H1 (cell line): ENCODE results near the gene ACACA.

Experiments used
- CEBPB ChIP-seq: IDR thresholded peaks from 2 replicates; pipeline ENCODE4 v1.6.1; 2012; ENCODE audit warnings: low read depth, low read length
- CREB1 ChIP-seq: IDR thresholded peaks from 2 replicates; pipeline ENCODE4 v1.6.1; 2012; ENCODE audit warnings: inconsistent platforms
- EZH2 ChIP-seq: fragments of 200-600 bp; sonication (generic); IDR thresholded peaks from 2 replicates; pipeline ENCODE4 v1.7.1; 2012; ENCODE audit warnings: low read depth, mild to moderate bottlenecking, moderate library complexity, low read length, inconsistent platforms; ENCODE audit not compliant: severe bottlenecking
- POLR2AphosphoS5 ChIP-seq: IDR thresholded peaks from 2 replicates; pipeline ENCODE4 v1.6.1; 2011; ENCODE audit warnings: low read depth, low read length
- POU5F1 ChIP-seq: IDR thresholded peaks from 2 replicates; pipeline ENCODE4 v1.6.1; 2011; ENCODE audit warnings: low read depth, mild to moderate bottlenecking, low read length, moderate library complexity
- RFX5 ChIP-seq: IDR thresholded peaks from 2 replicates; pipeline ENCODE4 v1.6.1; 2011; ENCODE audit warnings: low read depth, low read length, improper control_type of control experiment, borderline replicate concordance
- RNF2 ChIP-seq: fragments of 200-900, 300-1000 bp; sonication (generic); IDR thresholded peaks from 2 replicates; pipeline ENCODE4 v1.7.1; 2016; ENCODE audit warnings: borderline replicate concordance, low read depth, mild to moderate bottlenecking, antibody characterized with exemption, low read length; ENCODE audit not compliant: poor library complexity, severe bottlenecking; ENCODE audit errors: missing control alignments
- YY1 ChIP-seq: IDR thresholded peaks from 2 replicates; pipeline ENCODE4 v1.6.1; 2011; ENCODE audit warnings: low read depth, mild to moderate bottlenecking, low read length
- TF ChIP-seq, protein P1 (sequence below), 3 experiments: IDR thresholded peaks; 1 replicate in 2 of 3; 2 replicates in 1 of 3; pipeline versions ENCODE4 v1.5.1 to v1.6.1; 2011; ENCODE audit warnings: low read length in 3 of 3, mild to moderate bottlenecking in 3 of 3, inconsistent platforms in 2 of 3, low read depth in 1 of 3, moderate library complexity in 1 of 3; ENCODE audit not compliant: insufficient read depth in 1 of 3; ENCODE audit errors: control extremely low read depth in 1 of 3

DNA sequence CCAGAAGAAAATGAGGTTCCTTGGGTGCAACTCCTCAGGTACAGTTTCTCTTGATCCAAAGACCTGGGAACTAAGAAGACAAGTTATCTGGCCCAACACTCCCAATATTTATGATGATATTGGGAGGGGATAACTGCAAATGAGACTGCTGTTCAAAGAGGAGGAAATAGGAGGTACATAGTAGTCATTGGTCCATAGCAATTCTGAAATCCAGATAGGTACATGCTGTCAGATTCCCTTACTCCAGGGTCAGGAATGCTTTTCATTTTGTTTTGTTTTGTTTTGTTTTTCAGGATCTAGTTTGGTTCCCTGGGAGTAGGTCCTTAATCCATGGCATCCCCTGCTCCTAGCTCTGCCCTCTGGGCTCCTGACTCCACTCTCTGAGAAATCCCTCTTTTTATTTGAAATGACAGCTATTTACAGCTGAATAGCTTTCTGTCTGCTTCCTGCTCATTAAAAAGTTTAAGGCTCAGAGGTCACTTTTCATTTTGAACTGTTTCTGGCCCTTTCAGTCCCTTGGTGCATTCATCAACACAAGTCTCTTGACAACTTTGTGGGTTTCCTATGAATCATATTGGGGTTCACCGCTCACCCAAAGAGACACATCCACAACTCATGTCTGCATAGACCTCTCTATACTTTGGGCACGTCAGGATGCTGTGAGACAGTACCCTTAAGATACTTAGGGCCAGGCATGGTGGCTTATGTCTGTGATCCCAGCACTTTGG, 141.0 kb downstream of the ACACA start:
- TF ChIP-seq EZH2 (no peak), YY1 (no peak), POLR2AphosphoS5 (no peak), CEBPB (no peak), POU5F1 (no peak), CREB1 (no peak), RNF2 (no peak), RFX5 (no peak)
- TF ChIP-seq, protein P1, sequence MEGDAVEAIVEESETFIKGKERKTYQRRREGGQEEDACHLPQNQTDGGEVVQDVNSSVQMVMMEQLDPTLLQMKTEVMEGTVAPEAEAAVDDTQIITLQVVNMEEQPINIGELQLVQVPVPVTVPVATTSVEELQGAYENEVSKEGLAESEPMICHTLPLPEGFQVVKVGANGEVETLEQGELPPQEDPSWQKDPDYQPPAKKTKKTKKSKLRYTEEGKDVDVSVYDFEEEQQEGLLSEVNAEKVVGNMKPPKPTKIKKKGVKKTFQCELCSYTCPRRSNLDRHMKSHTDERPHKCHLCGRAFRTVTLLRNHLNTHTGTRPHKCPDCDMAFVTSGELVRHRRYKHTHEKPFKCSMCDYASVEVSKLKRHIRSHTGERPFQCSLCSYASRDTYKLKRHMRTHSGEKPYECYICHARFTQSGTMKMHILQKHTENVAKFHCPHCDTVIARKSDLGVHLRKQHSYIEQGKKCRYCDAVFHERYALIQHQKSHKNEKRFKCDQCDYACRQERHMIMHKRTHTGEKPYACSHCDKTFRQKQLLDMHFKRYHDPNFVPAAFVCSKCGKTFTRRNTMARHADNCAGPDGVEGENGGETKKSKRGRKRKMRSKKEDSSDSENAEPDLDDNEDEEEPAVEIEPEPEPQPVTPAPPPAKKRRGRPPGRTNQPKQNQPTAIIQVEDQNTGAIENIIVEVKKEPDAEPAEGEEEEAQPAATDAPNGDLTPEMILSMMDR (IDR thresholded peaks at IDR 0.05; ENCODE audit: control extremely low read depth in 1 of 3, insufficient read depth in 1 of 3, low read depth in 1 of 3, low read length in 3 of 3): no peak
